HepG2 (cell line): ENCODE data around the gene GMEB2. TPM values are rescaled to one million over a fixed set of nuclear protein-coding genes. Genes with fewer than 3 reads are reported as not detected.

Source experiments
- ATF7-NPFF ChIP-seq: sonication (generic); formaldehyde crosslinking; IDR thresholded peaks from 2 replicates; pipeline ENCODE4 v1.8.1; 2023; ENCODE audit warnings: mild to moderate bottlenecking, low read depth, missing genetic modification reagents, moderate library complexity
- CCDC6 ChIP-seq: sonication (generic); formaldehyde crosslinking; IDR thresholded peaks from 2 replicates; pipeline ENCODE4 v1.8.1; 2022; ENCODE audit warnings: mild to moderate bottlenecking, missing genetic modification reagents, moderate library complexity
- CENPBD1 ChIP-seq: sonication (generic); formaldehyde crosslinking; IDR thresholded peaks from 2 replicates; pipeline ENCODE4 v1.8.0; 2022; ENCODE audit warnings: missing genetic modification reagents, low read depth, mild to moderate bottlenecking, borderline replicate concordance
- ELK4 ChIP-seq: sonication (generic); formaldehyde crosslinking; IDR thresholded peaks from 2 replicates; pipeline ENCODE4 v1.9.0; 2021; ENCODE audit warnings: missing genetic modification reagents, borderline replicate concordance
- GABPB1 ChIP-seq: IDR thresholded peaks from 2 replicates; pipeline ENCODE4 v1.6.1; 2016; ENCODE audit warnings: mild to moderate bottlenecking, missing genetic modification reagents, moderate library complexity, missing compliant biosample characterization
- KAT2B ChIP-seq: fragments of 150-350 bp; IDR thresholded peaks from 2 replicates; pipeline ENCODE4 v1.6.1; 2014; ENCODE audit warnings: low read depth, low read length, borderline replicate concordance
- PATZ1 ChIP-seq: sonication (generic); formaldehyde crosslinking; IDR thresholded peaks from 2 replicates; pipeline ENCODE4 v1.4.0; 2020; ENCODE audit warnings: missing genetic modification reagents
- PCBP1 ChIP-seq: fragments of 200-400 bp; formaldehyde crosslinking; IDR thresholded peaks from 2 replicates; pipeline ENCODE4 v1.6.1; 2017; ENCODE audit warnings: mild to moderate bottlenecking, low read depth, low read length, borderline replicate concordance
- PHF21A ChIP-seq: sonication (generic); formaldehyde crosslinking; IDR thresholded peaks from 2 replicates; pipeline ENCODE4 v1.5.0; 2020; ENCODE audit warnings: mild to moderate bottlenecking, missing genetic modification reagents
- SNAI1 ChIP-seq: sonication (generic); formaldehyde crosslinking; IDR thresholded peaks from 2 replicates; pipeline ENCODE4 v1.5.0; 2020; ENCODE audit warnings: mild to moderate bottlenecking, missing genetic modification reagents, borderline replicate concordance
- SUZ12 ChIP-seq: fragments of 150-350 bp; IDR thresholded peaks from 2 replicates; pipeline ENCODE4 v1.6.1; 2014; ENCODE audit warnings: low read depth, low read length
- THAP7 ChIP-seq: sonication (generic); formaldehyde crosslinking; IDR thresholded peaks from 2 replicates; pipeline ENCODE4 v1.8.1; 2023; ENCODE audit warnings: mild to moderate bottlenecking, missing genetic modification reagents
- TOE1 ChIP-seq: sonication (generic); formaldehyde crosslinking; IDR thresholded peaks from 2 replicates; pipeline ENCODE4 v1.4.0; 2020; ENCODE audit warnings: mild to moderate bottlenecking, missing genetic modification reagents
- ZFP90 ChIP-seq: sonication (generic); formaldehyde crosslinking; IDR thresholded peaks from 2 replicates; pipeline ENCODE4 v1.8.0; 2022; ENCODE audit warnings: missing genetic modification reagents, mild to moderate bottlenecking, inconsistent platforms, borderline replicate concordance
- ZNF142 ChIP-seq: sonication (generic); formaldehyde crosslinking; IDR thresholded peaks from 2 replicates; pipeline ENCODE4 v1.4.0; 2020; ENCODE audit warnings: missing genetic modification reagents
- ZNF230 ChIP-seq: sonication (generic); formaldehyde crosslinking; IDR thresholded peaks from 2 replicates; pipeline ENCODE4 v1.4.0; 2020; ENCODE audit warnings: mild to moderate bottlenecking, missing genetic modification reagents
- ZNF337 ChIP-seq: sonication (generic); formaldehyde crosslinking; IDR thresholded peaks from 2 replicates; pipeline ENCODE4 v1.5.1; 2020; ENCODE audit warnings: missing genetic modification reagents, low read depth, mild to moderate bottlenecking, borderline replicate concordance
- ZNF580 ChIP-seq: IDR thresholded peaks from 2 replicates; pipeline ENCODE4 v1.6.1; 2016; ENCODE audit warnings: low read depth, borderline replicate concordance
- polyA plus RNA-seq, 8 experiments: library from polyadenylated mRNA; depleted of rRNA in 3 of 8; stranded (reverse) in 7 of 8; unstranded in 1 of 8; fragments of >200 nt; fragmentation: Illumina TruSeq in 4 of 8; extraction: Trizol in 4 of 8; gene quantifications; 2 replicates each; pipeline versions ENCODE4 v1.2.1 to v1.2.3, GENCODE V29; 2011 to 2016; ENCODE audit warnings: low read depth in 4 of 8, missing spikeins in 1 of 8, mixed read lengths in 1 of 8; ENCODE audit not compliant: insufficient read depth in 1 of 8
- total RNA-seq, 5 experiments: library from RNA; depleted of rRNA; stranded (reverse); fragments of >200 nt; fragmentation: Illumina TruSeq; extraction: Trizol; gene quantifications; 2 replicates each; pipeline ENCODE4 v1.2.3, GENCODE V29; 2016; ENCODE audit warnings: low read depth in 1 of 5

GMEB2 gene
- total and polyA plus RNA-seq, 2 of the 13 experiments (the other 11 are each of a cell fraction or from before 2014, with no cell fraction given) = 10.6 to 12.4 TPM

GRCh38 chr20:63628246-63628975, 1.5 kb upstream of the GMEB2 start (continued):
- peak; percentile 96 for TF ChIP-seq PHF21A (CRISPR knock-in tag)
- peak; percentile 28; the same call in 1 of the 2 replicates for TF ChIP-seq SNAI1 (CRISPR knock-in tag)
- no peak for TF ChIP-seq SUZ12
- TF ChIP-seq PATZ1 (CRISPR knock-in tag) = peak; percentile 62
- peak; percentile 87 for TF ChIP-seq ZFP90 (CRISPR knock-in tag)
- TF ChIP-seq THAP7 = peak; percentile 93
- peak; percentile 92 for TF ChIP-seq GABPB1
- no peak for TF ChIP-seq PCBP1
- TF ChIP-seq ELK4 (CRISPR knock-in tag) = no peak
- peak; percentile 86 for TF ChIP-seq ZNF142
- peak; percentile 76; the same call in 1 of the 2 replicates for TF ChIP-seq ZNF230 (CRISPR knock-in tag)
- peak; percentile 97; the same call in 1 of the 2 replicates for TF ChIP-seq ZNF580
- TF ChIP-seq KAT2B = no peak
- TF ChIP-seq CENPBD1 (CRISPR knock-in tag) = no peak
- TF ChIP-seq ZNF337 (CRISPR knock-in tag) = peak; percentile 96
- TF ChIP-seq CCDC6 (CRISPR knock-in tag) = peak; percentile 86
- peak; percentile 38; the same call in 1 of the 2 replicates for TF ChIP-seq ATF7-NPFF (CRISPR knock-in tag)
- TF ChIP-seq TOE1 (CRISPR knock-in tag) = no peak
